Stimulated activated naive CD8-positive, alpha-beta T cell treated with anti-CD3 and anti-CD28 coated beads, Interleukin-15, Interleukin-2, amounts not matched to agents 100 ng/mL and 50 ng/mL, for 24 hours (primary cell): ENCODE measurements around the gene CSNK1D.

Experiments
- H3K27ac Mint-ChIP-seq: one replicate; pipeline ENCODE4 v1.8.0; 2021; ENCODE audit warnings: mild to moderate bottlenecking, mixed read lengths
- H3K27me3 Mint-ChIP-seq: one replicate; pipeline ENCODE4 v1.8.0; 2021; ENCODE audit warnings: mixed read lengths
- H3K36me3 Mint-ChIP-seq: one replicate; pipeline ENCODE4 v1.8.0; 2021; ENCODE audit warnings: low read depth, mixed read lengths
- H3K4me1 Mint-ChIP-seq: one replicate; pipeline ENCODE4 v1.8.0; 2021; ENCODE audit warnings: low read depth, mixed read lengths
- H3K4me3 Mint-ChIP-seq: one replicate; pipeline ENCODE4 v1.8.0; 2021; ENCODE audit warnings: mild to moderate bottlenecking, mixed read lengths
- H3K9me3 Mint-ChIP-seq: one replicate; pipeline ENCODE4 v1.8.0; 2021; ENCODE audit warnings: mixed read lengths

The CSNK1D gene

DNA sequence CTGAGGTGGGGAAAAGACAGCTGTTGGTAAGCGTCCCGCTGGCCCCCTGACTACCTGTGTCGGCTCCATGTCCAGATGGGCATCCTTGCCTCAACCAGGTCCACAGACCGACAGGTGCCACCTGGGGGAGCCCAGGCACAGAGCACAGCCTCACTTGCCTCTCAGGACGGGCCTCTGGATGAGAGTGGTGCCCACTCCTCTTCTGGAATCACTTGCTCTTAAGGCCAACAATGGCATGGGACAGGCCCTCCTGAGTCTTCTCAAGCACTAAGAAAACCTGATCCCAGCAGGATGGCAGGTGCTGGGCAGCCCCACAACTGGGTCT is 27.5 kb downstream of the CSNK1D start:
- Mint-ChIP-seq H3K27me3 (no peaks in the 10 kb centered on the region), H3K4me3 (no peak overlapping the region), H3K4me1 (peaks cover 27% of the 10 kb centered on the region), H3K27ac (peak overlapping the region; percentile 61), H3K9me3 (no peaks in the 10 kb centered on the region), H3K36me3 (peaks cover 61% of the 10 kb centered on the region)

DNA sequence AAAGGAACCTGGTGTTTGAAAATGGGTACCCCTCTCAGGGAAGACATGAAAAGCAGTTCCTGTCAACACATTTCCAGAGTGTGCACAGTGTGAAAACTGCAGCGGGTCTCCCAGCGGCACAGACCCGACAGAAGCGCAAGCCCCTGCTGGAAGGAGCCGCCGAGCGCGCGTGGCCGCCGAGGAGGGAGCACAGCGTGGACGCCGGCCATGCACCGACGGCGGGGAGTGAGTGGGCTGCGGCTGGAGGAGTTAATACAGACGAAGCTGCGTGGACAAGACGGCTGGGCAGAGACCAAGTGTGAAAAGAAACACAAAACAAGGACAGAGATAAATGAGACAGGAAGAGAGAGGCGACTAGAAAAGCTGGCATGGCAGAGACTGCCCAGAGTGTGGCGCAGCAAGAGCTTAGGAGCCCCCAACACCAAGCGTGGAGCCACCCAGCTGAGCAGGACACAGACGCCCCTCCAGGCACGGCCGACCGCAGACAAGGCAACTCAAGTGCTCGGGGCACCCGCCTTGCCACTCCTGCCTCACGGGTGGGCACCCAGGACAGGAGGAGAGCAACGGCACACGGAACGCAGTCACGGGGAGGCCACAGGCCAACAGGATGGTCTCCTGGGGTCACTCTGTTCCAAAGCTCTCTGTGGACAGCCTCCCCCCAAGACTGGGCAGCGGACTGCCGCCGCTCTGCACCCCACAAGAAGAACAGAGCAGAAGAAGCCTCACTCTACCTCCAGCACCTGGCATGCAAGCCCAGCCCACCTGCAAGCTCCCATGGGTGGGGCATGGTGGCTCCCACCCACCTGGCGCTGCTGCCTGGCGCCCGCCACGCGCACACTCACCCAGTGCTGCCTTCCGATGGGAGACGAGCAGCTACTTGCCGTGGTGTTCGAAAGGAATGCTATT is 28.1 kb downstream of the CSNK1D start:
- Mint-ChIP-seq H3K9me3 (no peaks in the 10 kb centered on the region), H3K4me1 (peaks cover 34% of the 10 kb centered on the region), H3K27ac (peak overlapping the region; percentile 11), H3K4me3 (no peak overlapping the region), H3K36me3 (peaks cover 59% of the 10 kb centered on the region), H3K27me3 (no peaks in the 10 kb centered on the region)

DNA sequence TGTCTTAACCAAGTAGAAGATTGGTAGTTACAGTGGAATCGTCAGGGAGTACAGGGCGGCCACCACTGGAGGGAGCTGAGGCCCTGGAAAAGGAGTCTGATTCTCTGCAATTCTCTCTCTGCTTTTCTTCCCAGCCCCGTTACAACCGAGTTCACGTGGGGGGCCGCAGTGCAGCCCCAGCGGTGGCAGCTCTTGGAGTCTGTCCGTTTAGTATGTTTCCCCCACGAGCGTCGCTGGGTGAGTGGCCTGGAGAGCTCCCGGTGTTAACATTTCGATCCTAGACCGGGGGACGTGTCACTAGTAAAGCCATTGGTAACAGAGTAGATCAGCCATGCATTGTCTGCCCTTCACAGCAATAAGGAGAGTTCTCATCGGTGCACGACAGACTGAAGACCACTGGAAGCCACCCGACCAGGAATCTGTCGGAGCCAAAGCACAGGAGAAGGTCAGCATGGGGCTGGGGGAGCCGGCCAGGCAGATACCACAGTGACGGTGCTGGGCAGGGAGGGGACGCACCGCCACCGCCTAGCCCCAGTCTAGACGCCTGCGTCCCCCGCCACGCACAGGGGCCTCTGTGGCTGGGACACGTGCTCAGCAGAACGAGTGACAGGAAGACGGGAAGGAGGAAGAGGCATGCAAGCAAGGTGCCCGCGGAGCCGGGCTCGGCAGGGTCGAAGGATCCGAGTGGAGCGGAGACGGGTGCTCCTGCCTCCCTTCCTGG is 28.9 kb downstream of the CSNK1D start:
- H3K27ac Mint-ChIP-seq: peak overlapping the region; percentile 41
- H3K4me3 Mint-ChIP-seq: no peak overlapping the region
- H3K4me1 Mint-ChIP-seq: peaks cover 42% of the 10 kb centered on the region
- no peaks in the 10 kb centered on the region for H3K27me3 Mint-ChIP-seq
- H3K36me3 Mint-ChIP-seq: peaks cover 56% of the 10 kb centered on the region
- H3K9me3 Mint-ChIP-seq: no peaks in the 10 kb centered on the region

DNA sequence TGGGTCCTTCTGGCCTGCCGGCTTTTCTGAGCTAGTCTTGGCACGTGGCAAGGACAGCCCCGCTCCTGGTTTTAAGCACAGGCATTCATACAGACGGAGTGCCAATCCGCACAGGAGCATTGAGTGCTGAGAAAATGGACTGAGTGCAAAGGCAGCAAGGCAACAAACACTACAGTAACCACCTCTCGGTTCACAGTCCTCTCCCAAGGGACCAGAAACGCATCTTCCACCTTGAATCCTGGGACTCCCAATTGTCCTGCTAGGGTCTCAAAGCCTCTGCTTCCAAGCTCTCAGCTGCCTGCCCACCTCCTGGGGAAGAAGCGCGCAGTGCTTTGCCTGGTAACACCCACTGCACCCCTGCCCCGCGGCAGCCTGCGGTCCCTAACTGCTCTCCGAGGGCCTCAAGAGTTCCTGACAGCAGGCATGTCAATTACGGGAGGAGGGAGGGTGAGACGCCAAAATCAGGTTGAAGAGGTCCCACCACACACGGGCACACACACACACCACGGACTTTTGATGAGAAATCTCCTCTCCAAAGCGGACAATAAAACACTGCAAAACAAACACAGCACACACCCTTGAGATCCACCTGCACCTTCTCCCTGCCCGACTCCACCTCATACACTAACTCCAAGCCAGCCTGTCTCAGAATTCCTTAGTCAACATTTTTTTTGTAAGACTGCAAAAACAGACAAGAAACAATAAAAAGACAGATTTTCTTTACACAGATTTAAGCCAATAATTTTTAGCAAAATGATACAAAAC is 29.7 kb downstream of the CSNK1D start:
- Mint-ChIP-seq H3K4me3 (no peak overlapping the region), H3K4me1 (peaks cover 49% of the 10 kb centered on the region), H3K27me3 (no peaks in the 10 kb centered on the region), H3K36me3 (peaks cover 52% of the 10 kb centered on the region), H3K9me3 (no peaks in the 10 kb centered on the region), H3K27ac (peak overlapping the region; percentile 45)

DNA sequence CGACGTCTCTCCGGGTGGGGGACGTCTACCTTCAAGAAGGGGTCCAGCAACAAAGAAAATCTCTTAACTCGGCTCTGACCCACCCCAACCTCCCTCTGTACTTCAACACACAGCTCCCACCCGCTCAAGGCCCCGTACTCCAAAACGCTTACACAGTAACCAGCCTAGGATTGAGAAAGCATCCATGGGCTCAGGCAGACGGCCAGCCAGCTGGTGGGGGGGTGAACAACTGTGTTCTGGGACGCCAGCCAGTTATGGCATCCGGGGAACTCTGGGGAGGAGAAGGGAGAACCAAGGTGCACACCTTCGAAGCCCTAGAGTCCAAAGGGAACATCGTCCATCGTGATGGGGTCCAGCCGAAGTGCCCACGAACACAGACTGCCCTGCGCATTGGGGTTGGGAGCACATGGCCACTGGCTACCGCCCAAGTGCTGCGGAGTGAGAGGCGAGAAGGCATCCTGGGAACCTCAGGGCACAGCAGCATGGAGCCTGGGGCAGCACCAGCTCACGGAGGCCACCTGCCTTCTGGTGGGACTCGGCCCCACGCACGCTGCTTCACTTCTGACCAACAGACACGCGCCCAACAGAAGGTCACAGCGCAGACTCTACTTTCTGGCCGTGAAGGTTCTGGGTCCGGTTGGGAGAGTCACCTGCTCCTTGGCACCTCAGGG is 30.4 kb downstream of the CSNK1D start:
- Mint-ChIP-seq H3K36me3 (peaks cover 45% of the 10 kb centered on the region), H3K4me3 (no peak overlapping the region), H3K4me1 (peaks cover 55% of the 10 kb centered on the region), H3K27ac (peak overlapping the region; percentile 21), H3K9me3 (no peaks in the 10 kb centered on the region), H3K27me3 (no peaks in the 10 kb centered on the region)

DNA sequence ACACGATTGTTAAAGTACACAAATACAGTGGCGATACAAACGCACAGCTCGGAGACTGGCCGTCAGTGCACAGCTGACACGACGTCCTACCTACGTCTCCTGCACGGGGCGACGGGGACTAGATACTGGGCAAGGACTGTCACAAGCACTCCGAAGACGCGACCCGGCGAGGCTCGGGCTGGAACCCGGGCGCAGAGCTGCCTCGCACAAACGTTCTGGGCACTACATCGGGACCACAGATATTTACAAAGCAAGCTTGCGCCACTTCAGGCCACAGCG is 30.9 kb downstream of the CSNK1D start:
- no peaks in the 10 kb centered on the region for H3K27me3 Mint-ChIP-seq
- H3K27ac Mint-ChIP-seq: peak overlapping the region; percentile 32
- H3K4me3 Mint-ChIP-seq: no peak overlapping the region
- H3K36me3 Mint-ChIP-seq: peaks cover 40% of the 10 kb centered on the region
- H3K4me1 Mint-ChIP-seq: peaks cover 56% of the 10 kb centered on the region
- H3K9me3 Mint-ChIP-seq: no peaks in the 10 kb centered on the region

DNA sequence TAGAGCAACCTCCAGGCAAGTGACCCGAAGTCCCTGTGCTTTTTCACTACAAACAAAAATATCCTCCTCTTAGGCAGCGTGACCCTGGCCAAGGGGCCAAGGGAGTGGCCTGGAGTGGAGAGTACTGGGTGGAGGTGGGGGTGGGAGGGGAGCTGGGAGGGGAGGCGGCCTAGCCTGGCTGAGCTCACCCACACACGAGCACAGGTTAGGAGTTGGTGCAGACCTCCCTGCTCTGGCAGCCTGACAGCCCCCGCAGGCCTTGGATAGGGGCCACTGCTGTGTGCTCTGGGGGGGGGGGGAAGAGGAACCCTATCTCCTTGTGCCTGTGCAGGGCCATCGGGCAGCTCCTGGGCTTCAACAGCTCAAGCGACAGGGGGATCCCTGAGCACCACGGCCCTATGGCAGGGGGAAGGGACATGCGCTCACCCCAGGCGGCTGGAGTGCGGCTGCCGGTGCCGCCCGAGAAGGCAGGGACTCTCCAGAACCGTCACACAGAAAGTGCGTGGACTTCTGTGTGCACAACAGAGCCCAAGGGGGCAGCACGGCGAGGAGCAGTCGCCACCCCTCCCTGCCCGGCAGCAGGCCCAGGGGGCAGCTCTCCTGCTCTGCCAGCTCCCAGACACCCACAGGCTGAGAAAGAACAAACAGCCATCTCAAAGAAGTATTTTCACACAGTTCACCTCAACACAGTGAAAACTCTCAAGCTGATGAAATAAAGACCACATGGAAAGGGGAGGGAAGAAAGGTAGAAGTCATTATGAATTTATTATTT is 31.4 kb downstream of the CSNK1D start:
- no peak overlapping the region for H3K4me3 Mint-ChIP-seq
- H3K9me3 Mint-ChIP-seq: no peaks in the 10 kb centered on the region
- H3K27me3 Mint-ChIP-seq: no peaks in the 10 kb centered on the region
- H3K4me1 Mint-ChIP-seq: peaks cover 60% of the 10 kb centered on the region
- peak overlapping the region; percentile 74 for H3K27ac Mint-ChIP-seq
- H3K36me3 Mint-ChIP-seq: peaks cover 38% of the 10 kb centered on the region

DNA sequence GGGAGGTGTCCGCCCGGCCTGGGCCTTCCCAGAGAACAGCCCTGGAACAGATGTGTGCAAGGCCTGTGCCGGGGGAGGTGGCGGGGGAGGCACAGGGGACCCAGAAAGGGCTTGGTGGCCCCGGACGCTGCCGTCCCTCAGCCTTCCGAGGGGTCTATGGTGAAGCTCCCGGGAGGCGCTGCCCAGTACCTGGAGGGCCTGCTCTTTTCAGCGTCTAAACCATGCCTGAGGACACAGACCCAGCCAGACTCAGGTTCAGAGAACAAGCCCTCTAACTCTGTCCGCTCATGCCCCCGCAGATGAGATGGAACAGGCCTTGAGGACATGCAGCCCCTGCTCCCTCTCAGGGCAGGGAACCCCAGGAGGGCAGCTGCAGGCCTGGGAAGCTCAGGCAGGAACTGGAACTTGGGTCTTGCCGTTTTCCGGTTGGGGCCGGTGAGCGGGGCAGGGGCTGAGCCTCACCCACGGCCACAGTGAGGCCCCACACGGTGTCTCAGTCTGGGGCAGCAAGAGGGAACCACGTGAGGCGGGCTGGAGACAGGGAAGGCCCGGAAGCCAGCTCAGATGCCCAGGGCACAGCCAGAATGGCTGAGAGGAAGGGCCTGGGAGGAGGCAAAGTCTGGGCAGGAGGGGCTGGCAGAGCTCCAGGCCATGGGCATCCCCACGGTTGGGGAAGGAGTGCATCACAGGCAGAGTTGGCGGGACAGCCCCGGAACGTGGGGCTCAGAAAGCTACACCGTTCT is 32.1 kb downstream of the CSNK1D start:
- Mint-ChIP-seq H3K27ac (peak overlapping the region; percentile 74), H3K4me3 (peak overlapping the region; percentile 17), H3K4me1 (peaks cover 60% of the 10 kb centered on the region), H3K9me3 (no peaks in the 10 kb centered on the region), H3K36me3 (peaks cover 34% of the 10 kb centered on the region), H3K27me3 (no peaks in the 10 kb centered on the region)

DNA sequence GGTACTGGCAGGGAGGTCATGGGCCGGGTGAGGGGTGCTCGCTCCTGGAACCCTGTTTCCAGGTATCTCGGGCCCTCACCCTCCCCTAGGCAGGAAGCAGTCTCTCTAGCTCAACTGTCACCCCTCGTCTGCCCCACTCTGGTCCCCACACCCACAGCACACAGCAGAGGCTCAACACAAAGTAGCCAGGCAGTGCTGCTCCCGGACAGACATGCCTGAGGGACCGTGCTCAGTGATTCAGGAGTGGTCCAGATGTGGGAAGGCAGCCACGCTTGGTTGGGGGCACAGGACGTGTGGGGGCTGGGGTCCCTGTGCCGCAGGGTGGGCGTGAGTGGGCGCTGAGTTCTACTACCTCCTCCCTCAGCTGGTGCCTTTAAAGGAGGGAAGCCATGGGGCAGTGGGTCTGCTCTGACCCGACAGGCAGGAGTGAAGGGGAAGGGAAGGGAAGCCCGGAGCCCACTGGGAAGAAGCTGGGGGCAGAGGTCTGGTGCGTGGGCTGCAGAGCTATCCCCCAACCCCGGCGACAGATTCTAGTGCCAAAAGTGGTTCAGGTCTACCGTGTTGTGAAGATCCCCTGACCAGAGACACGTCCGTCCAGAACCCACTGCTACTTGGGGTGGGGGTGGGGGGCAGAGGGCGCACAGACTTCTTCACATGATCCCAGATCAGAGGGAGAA is 32.9 kb downstream of the CSNK1D start:
- no peak overlapping the region for H3K4me3 Mint-ChIP-seq

DNA sequence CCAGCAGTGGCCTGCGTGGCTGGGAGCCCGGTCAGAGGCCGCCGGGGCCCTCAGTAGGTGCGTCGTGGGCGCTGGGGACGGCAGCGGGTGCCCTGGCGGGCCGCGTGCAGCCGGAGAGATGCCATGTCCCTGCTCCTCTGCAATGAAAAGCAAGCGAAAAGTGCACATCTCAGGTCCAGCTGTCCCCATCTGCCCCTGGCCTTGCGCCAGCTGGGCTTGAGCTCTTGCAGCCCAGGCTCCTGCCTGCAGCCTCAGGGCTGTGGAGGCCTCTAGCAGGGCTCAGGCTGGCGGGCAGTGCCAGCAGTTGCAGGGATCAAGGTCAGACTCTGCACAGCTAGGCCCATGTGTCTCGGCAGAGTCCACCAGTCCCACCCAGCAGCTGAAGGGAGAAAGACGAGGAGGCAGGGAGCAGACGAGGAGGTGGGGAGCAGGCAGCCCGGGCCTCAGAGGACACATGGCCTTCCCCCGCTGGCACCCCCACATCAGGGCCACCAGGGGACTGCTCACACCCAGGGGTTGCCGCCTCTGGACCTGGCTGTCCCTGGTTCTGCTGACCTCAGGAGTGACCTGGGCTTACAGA is 33.5 kb downstream of the CSNK1D start:
- peaks cover 60% of the 10 kb centered on the region for H3K4me1 Mint-ChIP-seq
- no peaks in the 10 kb centered on the region for H3K9me3 Mint-ChIP-seq
- H3K27me3 Mint-ChIP-seq: no peaks in the 10 kb centered on the region
- H3K4me3 Mint-ChIP-seq: no peak overlapping the region
- peak overlapping the region; percentile 52 for H3K27ac Mint-ChIP-seq
- peaks cover 23% of the 10 kb centered on the region for H3K36me3 Mint-ChIP-seq

More for the DNA sequence above, 32.9 kb downstream of the CSNK1D start:
- H3K9me3 Mint-ChIP-seq: no peaks in the 10 kb centered on the region
- H3K36me3 Mint-ChIP-seq: peaks cover 28% of the 10 kb centered on the region
- peaks cover 60% of the 10 kb centered on the region for H3K4me1 Mint-ChIP-seq
- no peaks in the 10 kb centered on the region for H3K27me3 Mint-ChIP-seq
- H3K27ac Mint-ChIP-seq: peak overlapping the region; percentile 52

DNA sequence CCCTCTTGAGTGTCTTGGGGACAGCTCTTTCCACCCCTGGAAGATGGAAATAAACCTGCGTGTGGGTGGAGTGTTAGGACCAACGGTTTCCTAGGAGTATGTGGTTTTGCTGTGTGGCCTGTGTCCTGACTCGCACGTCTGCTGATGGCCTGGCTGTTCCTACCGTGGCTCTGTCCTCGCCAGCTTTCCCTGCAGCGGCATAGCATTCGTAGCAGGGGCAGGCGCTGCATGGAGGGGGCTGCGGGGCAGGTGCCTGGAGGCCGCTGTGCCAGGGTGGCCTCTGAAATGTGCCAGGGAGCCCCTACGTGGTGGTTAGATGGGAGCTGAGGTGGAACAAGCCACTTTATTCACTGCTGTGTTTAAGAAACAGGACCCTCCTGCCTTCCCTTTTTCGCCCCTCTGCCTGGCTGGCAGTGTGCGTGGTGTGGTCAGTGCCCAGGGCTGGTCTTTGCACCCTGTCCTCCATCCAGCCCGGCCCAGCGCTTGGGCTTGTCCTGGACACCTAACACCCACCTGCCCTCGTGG is 34.0 kb downstream of the CSNK1D start:
- no peak overlapping the region for H3K4me3 Mint-ChIP-seq
- H3K9me3 Mint-ChIP-seq: no peaks in the 10 kb centered on the region
- H3K27me3 Mint-ChIP-seq: no peaks in the 10 kb centered on the region
- H3K27ac Mint-ChIP-seq: no peak overlapping the region
- H3K36me3 Mint-ChIP-seq: peaks cover 17% of the 10 kb centered on the region
- H3K4me1 Mint-ChIP-seq: peaks cover 60% of the 10 kb centered on the region

DNA sequence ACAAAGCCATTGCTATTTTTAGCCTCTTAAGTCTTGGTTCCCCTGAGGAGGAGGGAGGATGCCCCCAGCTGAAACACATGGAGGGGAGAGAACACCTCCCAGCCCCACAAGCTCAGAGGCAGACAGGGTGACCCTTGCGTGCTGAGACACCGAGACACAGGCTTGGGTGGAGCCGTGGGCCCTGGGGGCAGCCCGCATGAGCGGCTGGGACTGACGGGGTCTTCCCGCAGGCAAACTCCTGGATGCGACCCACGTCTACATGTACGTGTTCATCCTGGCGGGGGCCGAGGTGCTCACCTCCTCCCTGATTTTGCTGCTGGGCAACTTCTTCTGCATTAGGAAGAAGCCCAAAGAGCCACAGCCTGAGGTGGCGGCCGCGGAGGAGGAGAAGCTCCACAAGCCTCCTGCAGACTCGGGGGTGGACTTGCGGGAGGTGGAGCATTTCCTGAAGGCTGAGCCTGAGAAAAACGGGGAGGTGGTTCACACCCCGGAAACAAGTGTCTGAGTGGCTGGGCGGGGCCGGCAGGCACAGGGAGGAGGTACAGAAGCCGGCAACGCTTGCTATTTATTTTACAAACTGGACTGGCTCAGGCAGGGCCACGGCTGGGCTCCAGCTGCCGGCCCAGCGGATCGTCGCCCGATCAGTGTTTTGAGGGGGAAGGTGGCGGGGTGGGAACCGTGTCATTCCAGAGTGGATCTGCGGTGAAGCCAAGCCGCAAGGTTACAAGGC is 34.9 kb downstream of the CSNK1D start:
- peaks cover 55% of the 10 kb centered on the region for H3K4me1 Mint-ChIP-seq

More for the DNA sequence above, 34.9 kb downstream of the CSNK1D start:
- Mint-ChIP-seq H3K4me3 (peak overlapping the region; percentile 69), H3K36me3 (peaks cover 9% of the 10 kb centered on the region), H3K27me3 (no peaks in the 10 kb centered on the region), H3K9me3 (no peaks in the 10 kb centered on the region), H3K27ac (peak overlapping the region; percentile 74)
